ENCODE data around the gene SCAP. TPM values are rescaled to one million over a fixed set of nuclear protein-coding genes. Genes with fewer than 3 reads are reported as not detected.

Gene SCAP
- total and polyA plus RNA-seq, 2 experiments from 2014 or later, result 83.2 to 94.8 TPM

DNA sequence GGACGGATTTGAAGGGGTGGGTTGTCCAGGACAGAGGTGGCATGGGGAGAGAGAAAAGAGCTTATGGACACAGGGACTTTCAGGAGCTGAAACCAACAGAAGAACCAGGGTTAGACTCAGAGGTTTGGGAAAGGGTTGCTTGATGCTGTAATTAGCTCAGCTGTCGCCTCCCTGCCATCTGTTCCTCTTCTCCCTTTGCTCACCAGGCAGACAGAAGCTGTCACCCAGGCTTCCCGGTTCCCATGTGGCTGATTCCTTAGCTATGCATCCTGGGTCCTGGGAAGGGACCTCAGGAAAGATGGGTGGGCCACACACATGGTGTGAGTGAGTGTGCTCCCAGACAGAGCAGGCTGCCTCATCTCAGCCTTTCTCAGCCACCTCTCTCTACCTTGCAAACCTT is 80.9 kb downstream of the SCAP start:
- peak overlapping the region; percentile 55 for H3K27ac ChIP-seq
- H3K36me3 ChIP-seq (replicated peaks; ENCODE audit: insufficient read depth, low read depth), result no peaks in the 10 kb centered on the region
- peak overlapping the region; percentile 65 for H3K4me2 ChIP-seq
- no peak overlapping the region for H2AFZ ChIP-seq
- no peaks in the 10 kb centered on the region for H3K9me3 ChIP-seq (ENCODE audit: low read depth)
- H4K20me1 ChIP-seq (ENCODE audit: insufficient read depth, poor library complexity, severe bottlenecking), result peaks cover 62% of the 10 kb centered on the region
- no peak for DNase-seq (ENCODE audit: low spot score)
- H3K79me2 ChIP-seq, result peaks cover 84% of the 10 kb centered on the region
- no peaks in the 10 kb centered on the region for H3K9me2 ChIP-seq (replicated peaks; ENCODE audit: insufficient read depth)
- H3K27me3 ChIP-seq, result no peaks in the 10 kb centered on the region
- TF ChIP-seq EZH2 (IDR thresholded peaks at IDR 0.05; ENCODE audit: borderline replicate concordance) (no peak), EZH2phosphoT487 (IDR thresholded peaks at IDR 0.05; ENCODE audit: low read depth, severe bottlenecking, unreplicated experiment) (no peak)
- TF ChIP-seq, protein P1, sequence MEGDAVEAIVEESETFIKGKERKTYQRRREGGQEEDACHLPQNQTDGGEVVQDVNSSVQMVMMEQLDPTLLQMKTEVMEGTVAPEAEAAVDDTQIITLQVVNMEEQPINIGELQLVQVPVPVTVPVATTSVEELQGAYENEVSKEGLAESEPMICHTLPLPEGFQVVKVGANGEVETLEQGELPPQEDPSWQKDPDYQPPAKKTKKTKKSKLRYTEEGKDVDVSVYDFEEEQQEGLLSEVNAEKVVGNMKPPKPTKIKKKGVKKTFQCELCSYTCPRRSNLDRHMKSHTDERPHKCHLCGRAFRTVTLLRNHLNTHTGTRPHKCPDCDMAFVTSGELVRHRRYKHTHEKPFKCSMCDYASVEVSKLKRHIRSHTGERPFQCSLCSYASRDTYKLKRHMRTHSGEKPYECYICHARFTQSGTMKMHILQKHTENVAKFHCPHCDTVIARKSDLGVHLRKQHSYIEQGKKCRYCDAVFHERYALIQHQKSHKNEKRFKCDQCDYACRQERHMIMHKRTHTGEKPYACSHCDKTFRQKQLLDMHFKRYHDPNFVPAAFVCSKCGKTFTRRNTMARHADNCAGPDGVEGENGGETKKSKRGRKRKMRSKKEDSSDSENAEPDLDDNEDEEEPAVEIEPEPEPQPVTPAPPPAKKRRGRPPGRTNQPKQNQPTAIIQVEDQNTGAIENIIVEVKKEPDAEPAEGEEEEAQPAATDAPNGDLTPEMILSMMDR (IDR thresholded peaks at IDR 0.05; ENCODE audit: poor library complexity), result no peak
- H3K4me1 ChIP-seq (ENCODE audit: insufficient read depth), result peaks cover 16% of the 10 kb centered on the region
- 78% methylated on average over 3 of the region's 3 CpGs for WGBS (ENCODE audit: low lambda C conversion rate, missing lambda C conversion rate)
- H3K4me3 ChIP-seq, result no peak overlapping the region

DNA sequence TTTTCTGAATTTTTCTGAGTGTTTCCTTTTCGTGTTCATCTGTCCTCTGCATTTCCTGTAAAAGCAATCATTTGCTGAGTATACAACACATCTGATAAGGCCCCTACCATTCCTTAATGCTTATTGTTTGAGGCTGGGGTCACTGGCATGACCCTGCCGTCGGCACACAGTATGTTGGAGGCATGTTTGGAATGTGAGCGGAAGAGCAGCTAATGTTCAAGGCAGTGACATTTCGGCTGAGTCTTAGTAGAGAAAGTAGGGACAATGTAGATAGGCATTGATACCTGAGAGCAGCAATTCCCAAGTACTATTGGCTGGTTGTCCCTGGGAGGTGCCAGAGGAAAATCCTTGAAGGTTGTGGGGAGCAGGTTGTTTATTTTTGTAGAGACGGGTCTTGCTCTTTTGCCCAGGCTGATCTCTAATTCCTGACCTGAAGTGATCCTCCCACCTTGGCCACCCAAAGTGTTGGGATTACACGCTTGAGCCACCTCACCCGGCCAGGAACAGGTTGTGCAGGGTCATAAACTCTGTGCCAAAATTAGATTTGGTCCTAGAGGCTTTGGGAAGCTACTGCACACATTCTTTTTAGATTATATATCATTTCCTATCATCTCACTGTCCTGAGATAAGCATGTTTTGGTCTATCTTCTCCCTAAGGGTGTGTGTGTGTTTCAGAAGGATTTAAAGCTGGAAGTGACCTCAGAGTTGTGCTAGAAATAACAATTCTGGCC is 81.4 kb downstream of the SCAP start:
- H3K4me3 ChIP-seq, result no peak overlapping the region
- H3K36me3 ChIP-seq (replicated peaks; ENCODE audit: insufficient read depth, low read depth), result no peaks in the 10 kb centered on the region
- H3K9me3 ChIP-seq (ENCODE audit: low read depth), result no peaks in the 10 kb centered on the region
- H3K4me1 ChIP-seq (ENCODE audit: insufficient read depth), result peaks cover 16% of the 10 kb centered on the region
- no peaks in the 10 kb centered on the region for H3K27me3 ChIP-seq
- DNase-seq (ENCODE audit: low spot score), result no peak
- peaks cover 60% of the 10 kb centered on the region for H4K20me1 ChIP-seq (ENCODE audit: insufficient read depth, poor library complexity, severe bottlenecking)
- H3K4me2 ChIP-seq, result peak overlapping the region; percentile 65
- no peak overlapping the region for H2AFZ ChIP-seq
- no peak for TF ChIP-seq EZH2 (IDR thresholded peaks at IDR 0.05; ENCODE audit: borderline replicate concordance)
- no peak for TF ChIP-seq EZH2phosphoT487 (IDR thresholded peaks at IDR 0.05; ENCODE audit: low read depth, severe bottlenecking, unreplicated experiment)
- TF ChIP-seq, protein P1 (IDR thresholded peaks at IDR 0.05; ENCODE audit: poor library complexity), result no peak
- H3K27ac ChIP-seq, result peak overlapping the region; percentile 55
- WGBS (ENCODE audit: low lambda C conversion rate, missing lambda C conversion rate), result 28% methylated on average over 8 of the region's 8 CpGs
- H3K79me2 ChIP-seq, result peaks cover 83% of the 10 kb centered on the region
- H3K9me2 ChIP-seq (replicated peaks; ENCODE audit: insufficient read depth), result no peaks in the 10 kb centered on the region

DNA sequence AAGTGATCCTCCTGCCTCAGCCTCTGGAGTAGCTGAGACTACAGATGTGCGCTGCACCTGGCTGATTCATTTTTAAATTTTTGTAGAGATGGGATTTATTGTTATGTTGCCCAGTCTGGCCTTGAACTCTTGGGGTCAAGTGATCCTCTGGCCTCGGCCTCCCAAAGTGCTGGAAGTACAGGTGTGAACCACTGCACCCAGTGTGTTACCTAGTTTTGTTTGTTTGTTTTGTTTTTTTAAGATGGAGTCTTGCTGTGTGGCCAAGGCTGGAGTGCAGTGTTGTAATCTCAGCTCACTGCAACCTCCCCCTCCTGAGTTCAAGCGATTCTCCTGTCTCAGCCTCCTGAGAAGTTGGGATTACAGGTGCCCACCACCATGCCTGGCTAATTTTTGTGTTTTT is 82.8 kb downstream of the SCAP start:
- H3K27me3 ChIP-seq, result no peaks in the 10 kb centered on the region
- no peak overlapping the region for H3K27ac ChIP-seq
- H3K36me3 ChIP-seq (replicated peaks; ENCODE audit: insufficient read depth, low read depth), result no peaks in the 10 kb centered on the region
- no peak overlapping the region for H2AFZ ChIP-seq
- peaks cover 94% of the 10 kb centered on the region for H3K79me2 ChIP-seq
- H3K9me3 ChIP-seq (ENCODE audit: low read depth), result no peaks in the 10 kb centered on the region
- no peaks in the 10 kb centered on the region for H3K9me2 ChIP-seq (replicated peaks; ENCODE audit: insufficient read depth)
- DNase-seq (ENCODE audit: low spot score), result no peak
- peaks cover 58% of the 10 kb centered on the region for H4K20me1 ChIP-seq (ENCODE audit: insufficient read depth, poor library complexity, severe bottlenecking)
- 98% methylated on average over 3 of the region's 3 CpGs for WGBS (ENCODE audit: low lambda C conversion rate, missing lambda C conversion rate)
- H3K4me1 ChIP-seq (ENCODE audit: insufficient read depth), result peaks cover 16% of the 10 kb centered on the region
- TF ChIP-seq, protein P1 (IDR thresholded peaks at IDR 0.05; ENCODE audit: poor library complexity), result no peak
- TF ChIP-seq EZH2phosphoT487 (IDR thresholded peaks at IDR 0.05; ENCODE audit: low read depth, severe bottlenecking, unreplicated experiment) (no peak), EZH2 (IDR thresholded peaks at IDR 0.05; ENCODE audit: borderline replicate concordance) (no peak)
- H3K4me3 ChIP-seq, result no peak overlapping the region
- H3K4me2 ChIP-seq, result no peak overlapping the region

Measured in hepatocyte (in vitro differentiated cells).